K562 (cell line): ENCODE data around the gene TNFAIP8L1. TPM values are rescaled to one million over a fixed set of nuclear protein-coding genes. Genes with fewer than 3 reads are reported as not detected.
A peak's percentile ranks its signal among the peaks of the same experiment; 100 is the strongest.

Source experiments
- DPF2 ChIP-seq: fragments of 450-650 bp; IDR thresholded peaks from 2 replicates; pipeline ENCODE4 v1.6.1; 2016
- ETS1 ChIP-seq: conservative IDR thresholded peaks from 2 replicates; pipeline ENCODE4 v1.6.1; 2011; ENCODE audit warnings: low read depth, mild to moderate bottlenecking, low read length; ENCODE audit not compliant: control insufficient read depth
- GATA2 ChIP-seq: sonication (generic); formaldehyde crosslinking; IDR thresholded peaks from 2 replicates; pipeline ENCODE4 v1.4.0; 2020; ENCODE audit warnings: mild to moderate bottlenecking, missing genetic modification reagents
- HMGN3 ChIP-seq: IDR thresholded peaks from 2 replicates; pipeline ENCODE4 v1.6.1; 2011; ENCODE audit warnings: borderline replicate concordance, low read depth, mild to moderate bottlenecking, mixed read lengths, low read length; ENCODE audit not compliant: insufficient read length; ENCODE audit errors: extremely low read depth
- POLR3A ChIP-seq: IDR thresholded peaks from 2 replicates; pipeline ENCODE4 v1.6.1; 2011; ENCODE audit warnings: borderline replicate concordance, mild to moderate bottlenecking, moderate library complexity; ENCODE audit not compliant: insufficient read length, insufficient read depth; ENCODE audit errors: extremely low read depth
- RAD51 ChIP-seq: fragments of 450-650 bp; IDR thresholded peaks from 2 replicates; pipeline ENCODE4 v1.7.1; 2016; ENCODE audit warnings: low read depth, mild to moderate bottlenecking, borderline replicate concordance
- XRCC5 ChIP-seq: fragments of 200-400 bp; formaldehyde crosslinking; IDR thresholded peaks from 2 replicates; pipeline ENCODE4 v1.6.1; 2017; ENCODE audit warnings: low read depth, mild to moderate bottlenecking, low read length
- ZBTB40 ChIP-seq, 2 experiments: fragments of 450-650 bp in 1 of 2; sonication (generic) in 1 of 2; formaldehyde crosslinking in 1 of 2; IDR thresholded peaks; 2 replicates each; pipeline versions ENCODE4 v1.7.1 to v1.9.0; 2016 to 2022; ENCODE audit warnings: inconsistent platforms in 1 of 2, mild to moderate bottlenecking in 1 of 2, missing genetic modification reagents in 1 of 2
- ZC3H8 ChIP-seq: fragments of 450-650 bp; IDR thresholded peaks from 2 replicates; pipeline ENCODE4 v1.6.1; 2017
- ZNF274 ChIP-seq: IDR thresholded peaks from 2 replicates; pipeline ENCODE4 v1.6.1; 2011; ENCODE audit warnings: low read depth, mild to moderate bottlenecking, low read length, moderate library complexity, borderline replicate concordance
- polyA plus RNA-seq, 8 experiments: library from polyadenylated mRNA; depleted of rRNA in 4 of 8; stranded (reverse) in 5 of 8; unstranded in 3 of 8; fragments of >200 nt; fragmentation: Nextera tagmentation in 2 of 8; fragmentation: Illumina TruSeq in 1 of 8; extraction: Ambion mirVana in 2 of 8; extraction: Trizol in 1 of 8; gene quantifications; 2 replicates each; pipeline versions ENCODE4 v1.2.1 to v1.2.3, GENCODE V29; 2011 to 2014; ENCODE audit warnings: inconsistent platforms in 1 of 8, missing spikeins in 1 of 8
- total RNA-seq, 7 experiments: library from RNA; depleted of rRNA in 6 of 7; stranded (reverse); fragments of >200 nt in 6 of 7; fragmentation: Illumina TruSeq in 2 of 7; extraction: Trizol in 2 of 7; gene quantifications; 2 replicates each; pipeline versions ENCODE4 v1.2.1 to v1.2.3, GENCODE V29; 2011 to 2021; ENCODE audit warnings: low replicate concordance in 1 of 7
- TF ChIP-seq, protein P1 (sequence below): fragments of 250-450 bp; sonication (Bioruptor Pico); IDR thresholded peaks from 2 replicates; pipeline ENCODE4 v1.8.0; 2021; ENCODE audit warnings: borderline replicate concordance, mild to moderate bottlenecking, moderate library complexity; ENCODE audit not compliant: poor library complexity, severe bottlenecking
- TF ChIP-seq, protein P2 (sequence below): fragments of 250-450 bp; sonication (Bioruptor Pico); IDR thresholded peaks from 2 replicates; pipeline ENCODE4 v1.9.0; 2021; ENCODE audit warnings: mild to moderate bottlenecking

TNFAIP8L1 gene
- total and polyA plus RNA-seq, 9 of the 15 experiments (the other 6 are each of a cell fraction or from before 2014, with no cell fraction given), result 0.69 to 9.3 (median 4.9) TPM

GRCh38 chr19:4638828-4639530, at the start of gene TNFAIP8L1 (continued):
- no peak for TF ChIP-seq ZC3H8
- no peak for TF ChIP-seq XRCC5
- TF ChIP-seq DPF2, result peak; percentile 82
- TF ChIP-seq POLR3A, result no peak
- no peak for TF ChIP-seq ZNF274
- peak; percentile 59 for TF ChIP-seq HMGN3
- TF ChIP-seq RAD51, result peak; percentile 81
- TF ChIP-seq GATA2, result peak; percentile 39; the same call in 1 of the 2 replicates
- TF ChIP-seq, protein P1, sequence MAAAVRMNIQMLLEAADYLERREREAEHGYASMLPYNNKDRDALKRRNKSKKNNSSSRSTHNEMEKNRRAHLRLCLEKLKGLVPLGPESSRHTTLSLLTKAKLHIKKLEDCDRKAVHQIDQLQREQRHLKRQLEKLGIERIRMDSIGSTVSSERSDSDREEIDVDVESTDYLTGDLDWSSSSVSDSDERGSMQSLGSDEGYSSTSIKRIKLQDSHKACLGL (CRISPR knock-in tag), result peak; percentile 34
- peak; percentile 55; the same call in 1 of the 2 replicates for TF ChIP-seq ZBTB40 (IDR thresholded peaks at IDR 0.05)
- no peak for TF ChIP-seq ZBTB40 (CRISPR knock-in tag; IDR thresholded peaks at IDR 0.05)
- TF ChIP-seq, protein P2, sequence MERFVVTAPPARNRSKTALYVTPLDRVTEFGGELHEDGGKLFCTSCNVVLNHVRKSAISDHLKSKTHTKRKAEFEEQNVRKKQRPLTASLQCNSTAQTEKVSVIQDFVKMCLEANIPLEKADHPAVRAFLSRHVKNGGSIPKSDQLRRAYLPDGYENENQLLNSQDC (CRISPR knock-in tag), result no peak
- TF ChIP-seq ETS1, result 0 out of 2 replicates have a peak, but pooled peaks have one; percentile 55
